GM12875 (cell line): ENCODE results near the gene ST14.

Source experiments
- H3K4me3 ChIP-seq: one replicate; pipeline ENCODE4 v1.5.1; 2011; ENCODE audit warnings: low read depth, low read length, control low read depth
- TF ChIP-seq, protein P1 (sequence below): IDR thresholded peaks from 2 replicates; pipeline ENCODE4 v1.5.1; 2011; ENCODE audit warnings: low read depth, mild to moderate bottlenecking, control low read depth, inconsistent platforms, low read length, moderate library complexity, borderline replicate concordance; ENCODE audit not compliant: insufficient read depth

Gene ST14

DNA sequence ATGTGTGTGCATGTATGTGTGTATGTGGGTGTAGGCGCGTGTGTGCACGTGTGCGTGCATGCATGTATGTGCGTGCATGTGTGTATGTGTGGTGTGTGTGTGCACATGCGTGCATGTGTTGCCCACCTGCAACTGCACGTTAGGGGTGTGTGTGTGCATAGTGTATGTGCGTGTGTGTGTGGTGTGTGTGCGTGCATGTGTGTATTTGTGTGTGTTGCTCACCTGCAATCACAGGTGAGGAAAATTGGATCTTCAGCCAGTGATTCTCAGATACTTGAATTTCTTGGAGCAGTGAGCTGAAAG is 54.3 kb downstream of the ST14 start:
- no peak overlapping the region for H3K4me3 ChIP-seq
- TF ChIP-seq, protein P1, sequence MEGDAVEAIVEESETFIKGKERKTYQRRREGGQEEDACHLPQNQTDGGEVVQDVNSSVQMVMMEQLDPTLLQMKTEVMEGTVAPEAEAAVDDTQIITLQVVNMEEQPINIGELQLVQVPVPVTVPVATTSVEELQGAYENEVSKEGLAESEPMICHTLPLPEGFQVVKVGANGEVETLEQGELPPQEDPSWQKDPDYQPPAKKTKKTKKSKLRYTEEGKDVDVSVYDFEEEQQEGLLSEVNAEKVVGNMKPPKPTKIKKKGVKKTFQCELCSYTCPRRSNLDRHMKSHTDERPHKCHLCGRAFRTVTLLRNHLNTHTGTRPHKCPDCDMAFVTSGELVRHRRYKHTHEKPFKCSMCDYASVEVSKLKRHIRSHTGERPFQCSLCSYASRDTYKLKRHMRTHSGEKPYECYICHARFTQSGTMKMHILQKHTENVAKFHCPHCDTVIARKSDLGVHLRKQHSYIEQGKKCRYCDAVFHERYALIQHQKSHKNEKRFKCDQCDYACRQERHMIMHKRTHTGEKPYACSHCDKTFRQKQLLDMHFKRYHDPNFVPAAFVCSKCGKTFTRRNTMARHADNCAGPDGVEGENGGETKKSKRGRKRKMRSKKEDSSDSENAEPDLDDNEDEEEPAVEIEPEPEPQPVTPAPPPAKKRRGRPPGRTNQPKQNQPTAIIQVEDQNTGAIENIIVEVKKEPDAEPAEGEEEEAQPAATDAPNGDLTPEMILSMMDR = no peak

DNA sequence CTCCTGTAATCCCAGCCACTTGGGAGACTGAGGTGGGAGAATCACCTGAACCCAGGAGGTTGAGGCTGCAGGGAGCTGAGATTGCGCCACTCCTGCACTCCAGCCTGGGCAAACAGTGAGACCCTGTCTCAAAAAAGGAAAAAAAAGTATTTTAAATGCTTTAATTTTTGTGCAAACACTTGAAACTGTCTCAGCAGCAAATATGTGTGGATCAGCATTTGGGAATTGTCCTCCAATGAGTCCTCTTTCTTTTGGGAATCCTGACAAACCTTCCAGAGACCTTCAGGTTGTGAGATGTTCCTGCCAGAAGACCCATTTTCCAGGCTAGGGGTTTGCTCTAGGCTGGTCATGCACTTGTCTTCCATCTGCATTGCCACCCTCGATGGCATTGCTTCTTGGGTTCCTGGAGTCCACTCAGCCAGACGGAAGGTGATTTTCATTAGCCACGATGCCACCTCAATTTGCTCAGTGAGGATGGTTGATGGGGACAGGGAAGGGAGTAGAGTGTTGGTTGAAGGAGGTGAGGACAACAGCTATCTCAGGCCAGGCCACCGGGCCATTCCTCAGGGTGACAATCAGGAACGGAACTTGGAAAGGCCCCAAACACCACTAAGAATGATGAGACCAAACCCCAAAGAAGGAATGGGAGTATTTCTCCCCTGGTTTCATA is 55.4 kb downstream of the ST14 start:
- TF ChIP-seq, protein P1 = no peak
- H3K4me3 ChIP-seq = no peak overlapping the region

DNA sequence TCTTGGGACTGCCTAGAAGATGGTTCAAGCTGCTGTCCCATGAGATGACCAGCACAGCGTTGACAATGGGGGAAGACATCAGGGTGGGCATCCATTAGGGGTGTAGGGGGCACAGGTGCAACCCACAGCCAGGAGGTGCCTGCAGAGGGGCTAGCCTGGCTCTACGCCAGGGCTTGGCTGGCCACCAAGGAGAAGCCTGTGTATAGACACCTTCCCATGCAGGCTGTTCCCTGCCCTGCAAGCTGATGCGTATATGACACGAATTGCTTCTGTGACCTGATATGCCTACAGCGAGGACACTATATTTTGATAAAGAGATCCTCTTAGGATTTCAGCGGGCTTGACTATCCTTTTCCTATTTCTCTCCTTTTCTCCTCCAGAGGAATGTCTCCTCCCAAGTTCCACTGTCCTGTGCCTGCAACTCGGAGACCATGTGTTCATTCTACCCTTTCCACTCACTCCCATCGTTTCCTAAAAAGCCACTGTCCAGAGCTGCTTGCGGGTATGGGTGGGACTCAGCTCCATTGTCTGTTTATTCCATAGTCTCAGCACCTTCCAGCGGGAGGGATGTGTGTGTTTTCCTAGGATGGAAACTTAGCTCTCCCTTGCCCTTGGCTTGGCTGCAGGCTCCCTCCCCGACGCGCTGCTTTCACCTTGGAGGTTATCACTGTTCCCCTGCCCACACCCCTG is 56.1 kb downstream of the ST14 start:
- H3K4me3 ChIP-seq = no peak overlapping the region
- TF ChIP-seq, protein P1 = no peak

DNA sequence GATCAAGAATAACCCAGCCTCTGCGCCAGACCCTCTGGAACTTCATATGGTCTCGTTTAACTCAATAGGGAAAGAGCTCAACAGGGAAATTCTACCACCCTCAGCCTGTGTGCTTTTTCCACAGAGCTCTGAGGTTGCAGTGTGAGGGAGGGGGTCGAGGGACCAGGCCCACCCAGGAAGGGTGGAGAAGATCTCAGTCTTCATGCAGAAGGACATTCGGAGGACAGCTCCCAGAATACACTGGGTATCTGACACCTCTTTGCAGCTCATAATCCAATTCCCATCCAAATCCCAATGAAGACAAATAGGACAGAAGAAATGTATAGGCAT is 56.6 kb downstream of the ST14 start:
- TF ChIP-seq, protein P1 = no peak
- H3K4me3 ChIP-seq = no peak overlapping the region

DNA sequence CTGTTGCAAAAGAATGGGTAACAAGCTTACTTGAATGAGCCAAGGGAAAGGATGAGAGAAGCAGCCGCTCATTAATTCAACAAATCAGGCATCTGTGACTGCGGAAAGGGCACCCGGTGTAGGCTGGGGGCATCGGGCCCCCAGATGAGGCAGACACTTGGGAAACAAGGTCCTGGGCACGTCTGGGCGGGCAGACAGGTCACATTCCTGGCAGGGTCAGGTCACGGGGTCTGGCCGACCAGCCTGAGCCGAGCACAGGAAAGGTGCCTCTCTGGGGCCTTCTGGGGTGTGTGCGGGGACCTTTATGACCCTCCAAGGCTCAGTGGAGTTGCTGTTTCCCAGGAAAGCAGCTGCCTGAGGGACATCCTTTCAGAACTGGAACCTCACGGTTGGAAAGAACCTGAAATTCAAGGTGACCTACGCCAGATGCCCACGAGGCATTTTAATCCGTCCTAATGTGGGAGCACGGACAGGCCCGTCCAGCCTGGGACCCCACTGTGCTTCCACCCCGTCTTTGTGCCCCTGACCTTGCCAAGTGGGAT is 57.1 kb downstream of the ST14 start:
- H3K4me3 ChIP-seq = no peak overlapping the region
- TF ChIP-seq, protein P1 = no peak

DNA sequence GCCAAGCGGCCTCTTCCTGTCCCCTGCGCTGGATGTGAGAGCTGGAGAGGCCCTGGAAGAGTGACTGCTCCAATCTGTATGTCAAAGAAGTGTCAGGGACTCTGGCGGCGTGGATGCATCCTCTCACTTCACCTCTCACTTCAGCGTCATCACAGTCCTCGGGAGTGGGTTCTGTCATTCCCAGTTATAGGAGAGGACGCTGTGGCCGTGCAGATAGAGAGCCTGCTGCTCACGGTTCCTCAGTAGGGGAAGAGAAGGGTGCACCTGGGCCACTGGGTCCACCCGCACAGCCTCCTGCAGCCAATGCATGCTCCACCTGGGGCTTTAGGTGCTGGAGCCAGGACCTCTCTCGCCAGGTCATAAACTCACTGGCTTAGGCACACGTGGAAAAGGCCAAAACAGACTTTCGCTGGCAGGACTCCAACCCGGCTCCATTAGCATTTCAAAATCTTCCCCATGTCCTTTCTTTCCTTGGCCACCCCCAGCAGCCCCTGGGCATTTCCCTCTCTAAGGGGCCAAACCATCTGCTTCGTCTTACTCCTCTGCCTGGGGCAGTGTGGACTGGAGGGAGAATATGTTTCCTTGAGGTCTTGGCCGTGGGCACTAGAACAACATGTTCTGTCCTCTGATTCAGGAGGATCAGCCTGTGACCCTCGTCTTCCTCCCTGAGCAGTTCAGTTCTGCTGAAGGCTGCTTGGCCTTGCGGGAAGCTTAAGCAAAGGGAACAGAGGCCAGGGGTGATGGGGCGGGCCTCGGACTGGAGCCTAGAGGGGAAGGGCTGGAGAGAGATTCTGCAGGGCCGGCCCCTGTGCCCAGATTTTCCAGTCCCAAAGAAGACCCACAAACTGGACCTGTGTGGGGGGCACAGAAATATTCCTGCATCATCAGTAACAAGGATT is 57.8 kb downstream of the ST14 start:
- TF ChIP-seq, protein P1 = no peak

More for the DNA sequence above, 57.8 kb downstream of the ST14 start:
- H3K4me3 ChIP-seq = no peak overlapping the region
